Activated T-cell treated with anti-CD3 and anti-CD28 coated beads, Interleukin-2, amount 50 U/mL, for 24 hours (primary cell): ENCODE measurements around the gene LIN54.

Experiments used
- DNase-seq: peaks from one replicate; pipeline ENCODE4 v3.0.0-alpha.2; 2020
- H3K27ac Mint-ChIP-seq: 2 replicates; pipeline ENCODE4 v1.8.0; 2020; ENCODE audit warnings: mild to moderate bottlenecking, mixed read lengths
- H3K27me3 Mint-ChIP-seq: 2 replicates; pipeline ENCODE4 v1.8.0; 2020; ENCODE audit warnings: mixed read lengths
- H3K36me3 Mint-ChIP-seq: 2 replicates; pipeline ENCODE4 v1.8.0; 2020; ENCODE audit warnings: low read depth, mixed read lengths
- H3K4me1 Mint-ChIP-seq: 2 replicates; pipeline ENCODE4 v1.8.0; 2020; ENCODE audit warnings: low read depth, mixed read lengths
- H3K4me3 Mint-ChIP-seq: 2 replicates; pipeline ENCODE4 v1.8.0; 2020; ENCODE audit warnings: mild to moderate bottlenecking, moderate library complexity, mixed read lengths
- H3K9me3 Mint-ChIP-seq: 2 replicates; pipeline ENCODE4 v1.8.0; 2020; ENCODE audit warnings: mixed read lengths

LIN54 gene

GRCh38 chr4:82900066-82900410, 110.6 kb downstream of the LIN54 start:
- Mint-ChIP-seq H3K27ac (no peak overlapping the region), H3K4me3 (no peak overlapping the region), H3K27me3 (no peaks in the 10 kb centered on the region), H3K9me3 (no peaks in the 10 kb centered on the region), H3K36me3 (peaks cover 23% of the 10 kb centered on the region), H3K4me1 (peaks cover 53% of the 10 kb centered on the region)
- DNase-seq, result no peak

DNA sequence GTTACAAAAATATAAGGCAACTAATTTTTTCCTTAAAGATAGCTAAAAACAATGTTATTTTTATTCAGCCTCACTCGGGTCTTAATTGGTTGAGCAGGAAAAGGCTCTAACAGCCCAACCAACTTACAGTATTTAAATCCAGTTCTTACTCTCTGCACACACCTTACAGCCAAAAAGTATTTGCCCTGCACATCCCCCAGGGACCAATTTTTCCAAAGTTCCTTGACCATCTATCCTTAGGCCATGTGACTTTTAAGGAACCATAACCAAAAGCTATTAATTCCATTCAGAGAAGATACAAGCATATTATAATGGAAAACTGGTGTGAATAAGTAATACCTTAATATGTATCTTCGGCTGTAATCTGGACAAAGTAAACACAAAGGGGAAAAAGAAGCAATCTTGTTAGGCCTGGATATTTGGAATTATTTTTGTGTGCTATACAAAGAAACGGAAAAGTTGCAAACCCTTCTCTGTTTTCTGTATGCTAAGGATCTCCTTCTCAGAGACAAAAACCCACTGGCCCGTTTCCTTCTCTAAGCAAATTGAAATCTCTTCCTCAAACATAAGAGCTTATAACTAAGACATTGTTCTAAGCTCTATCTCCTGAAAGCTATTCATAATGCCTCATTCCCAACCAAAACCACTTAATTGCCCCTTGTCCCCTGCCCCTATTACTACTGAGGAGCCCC, 111.1 kb downstream of the LIN54 start:
- no peak overlapping the region for H3K27ac Mint-ChIP-seq
- no peaks in the 10 kb centered on the region for H3K27me3 Mint-ChIP-seq
- H3K9me3 Mint-ChIP-seq, result no peaks in the 10 kb centered on the region
- no peak for DNase-seq
- H3K4me1 Mint-ChIP-seq, result peaks cover 53% of the 10 kb centered on the region
- peaks cover 28% of the 10 kb centered on the region for H3K36me3 Mint-ChIP-seq
- no peak overlapping the region for H3K4me3 Mint-ChIP-seq

- Mint-ChIP-seq H3K4me3 (no peak overlapping the region), H3K36me3 (peaks cover 37% of the 10 kb centered on the region), H3K4me1 (peaks cover 52% of the 10 kb centered on the region), H3K27ac (no peak overlapping the region), H3K9me3 (no peaks in the 10 kb centered on the region), H3K27me3 (no peaks in the 10 kb centered on the region)
- no peak for DNase-seq
Measured at GRCh38 chr4:82898322-82899243, 112.0 kb downstream of the LIN54 start.

DNA sequence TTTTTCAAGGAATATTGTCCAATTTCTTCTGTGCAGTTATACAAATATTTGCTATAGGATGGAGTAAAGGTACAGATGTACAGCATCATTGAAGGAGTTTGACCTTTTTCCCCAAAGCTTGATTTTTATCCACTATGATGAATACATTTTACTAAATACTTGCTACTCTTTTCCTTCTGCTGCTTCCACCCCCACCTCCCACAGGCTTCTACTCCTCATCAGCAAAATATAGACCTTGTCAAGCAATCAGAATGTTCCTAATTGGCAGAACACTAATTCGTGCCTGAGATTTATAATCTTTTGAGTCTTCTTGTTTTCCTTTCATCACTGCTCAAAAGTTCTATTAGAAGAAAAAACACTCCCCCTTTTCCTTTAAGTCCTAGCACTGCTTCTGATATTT, 113.9 kb downstream of the LIN54 start:
- no peaks in the 10 kb centered on the region for H3K27me3 Mint-ChIP-seq
- peaks cover 50% of the 10 kb centered on the region for H3K36me3 Mint-ChIP-seq
- no peak overlapping the region for H3K4me3 Mint-ChIP-seq
- no peak for DNase-seq
- H3K4me1 Mint-ChIP-seq, result peaks cover 52% of the 10 kb centered on the region
- peak overlapping the region; percentile 79 for H3K27ac Mint-ChIP-seq
- H3K9me3 Mint-ChIP-seq, result no peaks in the 10 kb centered on the region

DNA sequence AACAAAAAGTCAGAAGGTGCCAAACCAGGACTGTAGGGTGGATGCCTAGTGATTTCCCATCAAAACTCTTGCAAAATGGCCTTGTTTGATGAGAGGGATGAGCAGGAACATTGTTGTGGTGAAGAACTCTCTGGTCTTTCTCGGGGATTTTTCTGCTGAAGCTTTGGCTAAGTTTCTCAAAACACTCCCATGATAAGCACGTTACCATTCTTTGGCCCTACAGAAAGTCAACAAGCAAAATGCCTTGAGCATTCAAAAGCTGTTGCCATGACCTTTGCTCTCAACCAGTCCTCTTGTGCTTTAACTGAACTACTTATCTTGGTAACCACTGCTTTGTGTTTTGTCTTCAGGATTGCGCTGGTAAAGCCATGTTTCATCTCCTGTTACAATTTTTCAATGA, 116.7 kb downstream of the LIN54 start:
- Mint-ChIP-seq H3K9me3 (no peaks in the 10 kb centered on the region), H3K4me3 (no peak overlapping the region), H3K36me3 (peaks cover 73% of the 10 kb centered on the region), H3K4me1 (peaks cover 59% of the 10 kb centered on the region), H3K27ac (peak overlapping the region; percentile 48), H3K27me3 (no peaks in the 10 kb centered on the region)
- no peak for DNase-seq

DNA sequence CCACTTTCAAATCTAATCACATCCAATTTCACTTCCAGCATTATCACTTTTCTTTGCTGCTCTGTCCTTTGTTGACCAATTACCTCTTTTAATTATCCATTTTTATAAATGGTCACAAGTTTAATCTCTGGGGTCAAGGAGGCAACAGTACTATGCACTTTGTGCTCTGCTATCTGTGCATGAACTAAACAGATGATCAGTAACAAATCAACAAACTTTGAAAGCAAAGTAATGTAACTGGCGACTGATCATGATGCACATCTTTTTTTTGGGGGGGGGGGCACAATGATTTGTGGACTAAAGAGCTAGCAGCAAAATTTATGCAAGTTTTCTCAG, 118.2 kb downstream of the LIN54 start:
- Mint-ChIP-seq H3K27me3 (no peaks in the 10 kb centered on the region), H3K4me1 (peaks cover 53% of the 10 kb centered on the region), H3K36me3 (peaks cover 78% of the 10 kb centered on the region), H3K9me3 (no peaks in the 10 kb centered on the region), H3K4me3 (no peak overlapping the region), H3K27ac (peak overlapping the region; percentile 96)
- no peak for DNase-seq

GRCh38 chr4:82891707-82892466, 118.7 kb downstream of the LIN54 start:
- no peak for DNase-seq
- peaks cover 53% of the 10 kb centered on the region for H3K4me1 Mint-ChIP-seq
- H3K36me3 Mint-ChIP-seq, result peaks cover 76% of the 10 kb centered on the region

DNA sequence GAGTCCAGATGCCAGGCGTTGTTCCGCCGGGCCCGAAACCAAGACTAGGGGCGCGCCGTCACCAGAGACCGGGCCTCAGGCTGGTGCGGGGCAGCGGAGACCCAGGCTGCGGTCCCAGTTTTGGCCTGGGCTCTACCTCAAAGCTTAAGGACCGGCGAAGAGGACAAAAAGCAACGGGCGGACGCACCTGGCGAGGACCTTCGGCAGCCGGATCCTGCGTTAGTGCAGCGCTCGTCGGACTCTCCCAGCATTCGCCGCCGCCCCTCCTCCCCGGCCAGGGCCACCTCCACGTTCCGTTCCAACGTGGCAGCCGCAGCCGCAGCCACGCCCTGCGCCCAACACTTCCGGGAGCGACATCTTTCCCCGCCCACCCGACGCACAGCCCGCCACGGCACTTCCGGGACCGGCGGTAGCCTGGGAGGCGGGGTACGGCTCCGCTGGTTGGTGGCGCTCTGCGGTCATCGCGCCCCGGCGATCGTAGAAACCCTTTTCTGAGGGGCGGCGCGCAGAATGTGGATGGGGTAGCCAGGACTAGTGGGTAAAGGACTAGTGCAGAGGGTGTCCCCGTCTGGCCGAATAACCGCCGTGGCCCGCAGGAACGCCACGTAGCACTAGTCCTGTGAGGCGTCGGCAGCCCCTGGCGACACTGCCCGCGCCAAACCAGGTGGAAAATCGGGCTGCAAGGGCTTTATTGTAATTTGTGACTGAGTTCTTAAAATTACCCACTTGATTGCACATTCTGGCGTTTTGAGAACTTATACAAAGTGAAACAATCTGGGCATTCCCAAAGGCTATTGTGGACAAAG, 119.5 kb downstream of the LIN54 start, which contains the start of gene SEC31A:
Gene SEC31A (minus strand): TSS at position 253 of the 806 bp plus-strand sequence. CDS start 9,217 bp downstream, outside the sequence.
- Mint-ChIP-seq H3K4me1 (peaks cover 54% of the 10 kb centered on the region), H3K27ac (peak within 1 kb of the TSS; percentile 96), H3K4me3 (peak within 1 kb of the TSS; percentile 85), H3K9me3 (no peaks in the 10 kb centered on the region), H3K27me3 (no peaks in the 10 kb centered on the region), H3K36me3 (peaks cover 72% of the 10 kb centered on the region)
- DNase-seq, result peak; percentile 98

More at GRCh38 chr4:82891707-82892466, 118.7 kb downstream of the LIN54 start:
- Mint-ChIP-seq H3K27me3 (no peaks in the 10 kb centered on the region), H3K9me3 (no peaks in the 10 kb centered on the region), H3K27ac (peak overlapping the region; percentile 96), H3K4me3 (peak overlapping the region; percentile 85)

GRCh38 chr4:82890528-82890900, 120.1 kb downstream of the LIN54 start:
- Mint-ChIP-seq H3K27ac (peak overlapping the region; percentile 96), H3K4me3 (peak overlapping the region; percentile 85), H3K36me3 (peaks cover 69% of the 10 kb centered on the region), H3K4me1 (peaks cover 56% of the 10 kb centered on the region), H3K9me3 (no peaks in the 10 kb centered on the region), H3K27me3 (no peaks in the 10 kb centered on the region)
- no peak for DNase-seq

DNA sequence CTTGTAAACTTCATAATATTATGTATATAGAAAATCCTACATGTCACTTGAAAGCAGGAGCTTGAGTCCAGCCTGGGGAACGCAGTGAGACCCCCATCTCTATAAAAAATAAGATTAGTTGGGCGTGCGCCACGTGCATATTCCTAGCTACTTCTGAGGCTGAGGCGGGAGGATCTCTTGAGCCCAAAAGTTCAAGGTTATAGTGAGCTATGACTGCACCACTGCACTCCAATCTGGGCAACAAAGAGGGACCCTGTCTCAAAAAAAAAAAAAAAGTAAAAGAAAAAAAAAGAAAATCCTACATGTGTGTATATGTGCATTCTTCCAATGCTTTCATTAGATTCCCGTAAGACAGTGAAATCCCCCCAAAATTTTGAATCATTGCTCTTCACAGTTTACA, 121.3 kb downstream of the LIN54 start:
- no peaks in the 10 kb centered on the region for H3K27me3 Mint-ChIP-seq
- no peak for DNase-seq
- H3K4me3 Mint-ChIP-seq, result peak overlapping the region; percentile 85
- peak overlapping the region; percentile 96 for H3K27ac Mint-ChIP-seq
- peaks cover 60% of the 10 kb centered on the region for H3K36me3 Mint-ChIP-seq
- no peaks in the 10 kb centered on the region for H3K9me3 Mint-ChIP-seq
- peaks cover 58% of the 10 kb centered on the region for H3K4me1 Mint-ChIP-seq

DNA sequence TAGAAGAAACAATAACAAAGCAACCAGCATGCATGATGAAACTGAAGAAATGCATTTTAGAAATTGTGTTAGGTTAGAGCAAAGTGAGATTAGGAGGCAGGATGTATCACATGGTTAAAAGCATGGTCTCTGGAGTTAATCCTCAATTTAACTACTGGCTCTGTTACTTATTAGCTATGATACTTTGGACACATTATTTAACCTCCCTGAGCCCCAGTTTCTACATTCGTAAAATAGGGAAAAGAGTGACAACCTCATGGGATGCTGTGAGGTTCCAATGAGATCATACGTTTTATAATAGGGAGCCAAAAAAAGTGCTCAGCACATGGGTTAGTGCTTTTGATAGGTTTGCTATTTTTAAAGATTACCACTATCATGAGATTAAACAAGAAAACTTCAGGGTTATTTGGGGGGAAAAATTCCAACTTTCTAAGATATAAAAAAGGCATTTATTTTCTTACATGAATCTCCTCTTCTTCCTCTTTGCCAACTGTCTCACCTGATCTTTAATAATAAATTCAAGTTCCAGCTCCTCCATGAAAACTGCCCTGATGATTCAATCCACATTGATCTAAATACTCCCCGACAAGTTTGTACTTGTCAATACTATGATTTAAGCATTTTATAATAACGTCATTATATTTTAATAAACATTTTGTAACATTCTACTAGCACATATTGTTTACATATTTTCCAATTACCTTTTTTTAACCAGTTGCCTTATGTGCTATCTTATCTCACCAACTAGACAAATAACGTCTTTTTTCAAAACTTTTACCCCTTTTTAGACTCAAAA, 124.3 kb downstream of the LIN54 start:
- DNase-seq, result no peak
- H3K4me3 Mint-ChIP-seq, result no peak overlapping the region
- no peak overlapping the region for H3K27ac Mint-ChIP-seq
- no peaks in the 10 kb centered on the region for H3K27me3 Mint-ChIP-seq
- H3K36me3 Mint-ChIP-seq, result peaks cover 49% of the 10 kb centered on the region
- H3K4me1 Mint-ChIP-seq, result peaks cover 49% of the 10 kb centered on the region
- no peaks in the 10 kb centered on the region for H3K9me3 Mint-ChIP-seq

DNA sequence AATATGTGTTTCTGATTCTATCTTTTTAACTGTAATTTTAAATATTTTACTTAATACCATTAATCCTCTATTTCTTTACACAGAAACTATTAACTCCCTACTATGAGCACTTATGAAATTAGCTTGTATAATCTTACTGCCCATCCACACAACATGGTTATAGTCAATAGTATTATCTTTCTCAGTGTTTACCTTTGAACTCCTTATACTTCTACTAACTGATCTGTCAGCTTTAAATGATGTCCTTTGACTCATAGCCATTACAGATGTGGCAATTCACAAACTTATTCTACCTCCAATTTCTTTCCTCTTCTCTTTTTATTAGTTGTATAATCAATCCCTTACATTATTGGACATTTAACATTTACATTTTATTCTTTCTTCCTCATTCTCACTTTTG, 125.2 kb downstream of the LIN54 start:
- no peak overlapping the region for H3K27ac Mint-ChIP-seq
- H3K4me1 Mint-ChIP-seq, result peaks cover 49% of the 10 kb centered on the region
- H3K36me3 Mint-ChIP-seq, result peaks cover 47% of the 10 kb centered on the region

More for the DNA sequence above, 125.2 kb downstream of the LIN54 start:
- Mint-ChIP-seq H3K4me3 (no peak overlapping the region), H3K27me3 (no peaks in the 10 kb centered on the region), H3K9me3 (no peaks in the 10 kb centered on the region)
- DNase-seq, result no peak
